Measurements from ENCODE around the gene SGSM2.

- TF ChIP-seq CTCF (IDR thresholded peaks at IDR 0.05) (no peak), TCF7L2 (IDR thresholded peaks at IDR 0.05; ENCODE audit: low read depth, low read length) (no peak), POLR2AphosphoS5 (IDR thresholded peaks at IDR 0.05; ENCODE audit: low read depth, low read length) (no peak), SIN3A (IDR thresholded peaks at IDR 0.05; ENCODE audit: borderline replicate concordance, insufficient read depth, low read depth, low read length) (no peak), REST (IDR thresholded peaks at IDR 0.05; ENCODE audit: insufficient read depth in 1 of 2, low read depth in 2 of 2, low read length in 1 of 2) (no peak)
Measured at GRCh38 chr17:2376107-2376506, 38.8 kb downstream of the SGSM2 start.
